Loucy (cell line): Measurements from ENCODE around the gene DNAH17.

Experiments used
- EZH2phosphoT487 ChIP-seq: fragments of 200-600 bp; IDR thresholded peaks from 2 replicates; pipeline ENCODE4 v1.6.1; 2018; ENCODE audit warnings: antibody characterized with exemption, mild to moderate bottlenecking, moderate library complexity, borderline replicate concordance
- TF ChIP-seq, protein P1 (sequence below): fragments of 200-600 bp; sonication (generic); conservative IDR thresholded peaks from 2 replicates; pipeline ENCODE4 v1.5.1; 2014; ENCODE audit warnings: mild to moderate bottlenecking, antibody characterized with exemption, low read length

DNA sequence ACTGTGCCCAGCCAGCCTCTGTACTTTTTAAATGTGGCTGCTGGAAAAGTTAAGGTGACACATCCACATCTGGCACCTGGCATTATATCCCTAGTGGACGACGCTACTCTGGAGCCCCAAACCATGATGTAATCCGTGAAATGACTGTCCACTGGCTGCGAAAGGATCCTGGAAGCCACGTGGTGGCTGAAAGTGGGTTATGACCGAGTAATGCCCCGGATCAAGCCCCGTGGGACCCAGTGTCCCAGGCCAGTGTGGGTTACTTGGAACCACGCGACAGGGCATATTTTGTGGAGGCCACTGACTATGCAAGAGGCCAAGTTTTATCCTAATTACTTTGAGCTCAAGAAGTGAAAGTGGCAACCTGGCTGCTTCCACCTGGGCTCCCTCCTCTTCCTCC, 119.1 kb downstream of the DNAH17 start:
- TF ChIP-seq, protein P1, sequence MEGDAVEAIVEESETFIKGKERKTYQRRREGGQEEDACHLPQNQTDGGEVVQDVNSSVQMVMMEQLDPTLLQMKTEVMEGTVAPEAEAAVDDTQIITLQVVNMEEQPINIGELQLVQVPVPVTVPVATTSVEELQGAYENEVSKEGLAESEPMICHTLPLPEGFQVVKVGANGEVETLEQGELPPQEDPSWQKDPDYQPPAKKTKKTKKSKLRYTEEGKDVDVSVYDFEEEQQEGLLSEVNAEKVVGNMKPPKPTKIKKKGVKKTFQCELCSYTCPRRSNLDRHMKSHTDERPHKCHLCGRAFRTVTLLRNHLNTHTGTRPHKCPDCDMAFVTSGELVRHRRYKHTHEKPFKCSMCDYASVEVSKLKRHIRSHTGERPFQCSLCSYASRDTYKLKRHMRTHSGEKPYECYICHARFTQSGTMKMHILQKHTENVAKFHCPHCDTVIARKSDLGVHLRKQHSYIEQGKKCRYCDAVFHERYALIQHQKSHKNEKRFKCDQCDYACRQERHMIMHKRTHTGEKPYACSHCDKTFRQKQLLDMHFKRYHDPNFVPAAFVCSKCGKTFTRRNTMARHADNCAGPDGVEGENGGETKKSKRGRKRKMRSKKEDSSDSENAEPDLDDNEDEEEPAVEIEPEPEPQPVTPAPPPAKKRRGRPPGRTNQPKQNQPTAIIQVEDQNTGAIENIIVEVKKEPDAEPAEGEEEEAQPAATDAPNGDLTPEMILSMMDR, result no peak
- no peak for TF ChIP-seq EZH2phosphoT487
